Germinal center (tissue), 1 donor: ENCODE measurements around the gene NOLC1.

ENCODE experiments used
- DNase-seq: peaks from one replicate; pipeline ENCODE4 v3.0.0; 2012; ENCODE audit warnings: mixed read lengths, low spot score

NOLC1 gene

GRCh38 chr10:102151774-102152544, at the start of gene NOLC1:
NOLC1 (plus strand) TSS chr10:102152389; CDS start chr10:102152411, 22 bp downstream.
- DNase-seq: peak; percentile 96

GRCh38 chr10:102102421-102102820, 49.8 kb upstream of the NOLC1 start:
- DNase-seq: no peak

GRCh38 chr10:102106998-102107397, 45.2 kb upstream of the NOLC1 start:
- no peak for DNase-seq

- no peak for DNase-seq
Observed at GRCh38 chr10:102109166-102110116, 42.7 kb upstream of the NOLC1 start.

GRCh38 chr10:102111276-102111675, 40.9 kb upstream of the NOLC1 start:
- DNase-seq: no peak

GRCh38 chr10:102112210-102112817, 39.9 kb upstream of the NOLC1 start:
- DNase-seq: no peak

- DNase-seq: no peak
Observed at GRCh38 chr10:102113261-102113955, 38.8 kb upstream of the NOLC1 start.

GRCh38 chr10:102113956-102114857, 38.0 kb upstream of the NOLC1 start:
- DNase-seq: no peak

GRCh38 chr10:102114861-102115618, 37.1 kb upstream of the NOLC1 start:
- peak; percentile 89 for DNase-seq

GRCh38 chr10:102115775-102116174, 36.4 kb upstream of the NOLC1 start:
- no peak for DNase-seq

GRCh38 chr10:102116656-102117055, 35.5 kb upstream of the NOLC1 start:
- no peak for DNase-seq

- DNase-seq: no peak
Observed at GRCh38 chr10:102117391-102118159, 34.6 kb upstream of the NOLC1 start.

GRCh38 chr10:102118867-102119266, 33.3 kb upstream of the NOLC1 start:
- peak; percentile 55 for DNase-seq

GRCh38 chr10:102119417-102120141, 32.6 kb upstream of the NOLC1 start:
- peak; percentile 62 for DNase-seq

- DNase-seq: peak; percentile 80
Observed at GRCh38 chr10:102120142-102120990, 31.8 kb upstream of the NOLC1 start, which contains the start of gene LDB1. LDB1 (minus strand) TSS chr10:102120368; CDS start chr10:102120110, 258 bp downstream.

GRCh38 chr10:102120991-102121738, 31.0 kb upstream of the NOLC1 start:
- no peak for DNase-seq
